SIG-M5 treated with dmso at 0.1 percent for 504 hours (cell line): ENCODE measurements around the gene KCNIP1.
A peak's percentile ranks its signal among the peaks of the same experiment; 100 is the strongest.

Experiments
- DNase-seq: peaks from one replicate; lab custom pipeline; 2025; ENCODE audit not compliant: unreplicated experiment; lab: John Stamatoyannopoulos, UW

Gene KCNIP1

GRCh38 chr5:170503990-170504596 lies at the start of gene KCNIP1:
TSS of gene KCNIP1 (plus strand) at chr5:170504020.
- no peak for DNase-seq

- DNase-seq = no peak
Observed at GRCh38 chr5:170463426-170463825, 40.4 kb upstream of the KCNIP1 start.

GRCh38 chr5:170464280-170465127 lies 39.3 kb upstream of the KCNIP1 start:
- no peak for DNase-seq

GRCh38 chr5:170466553-170466952 lies 37.3 kb upstream of the KCNIP1 start:
- no peak for DNase-seq

- peak; percentile 81 for DNase-seq
Observed at GRCh38 chr5:170466988-170467707, 36.7 kb upstream of the KCNIP1 start.

GRCh38 chr5:170468633-170469285 lies 35.1 kb upstream of the KCNIP1 start:
- no peak for DNase-seq

- no peak for DNase-seq
Observed at GRCh38 chr5:170469414-170469813, 34.4 kb upstream of the KCNIP1 start.

- DNase-seq = no peak
Observed at GRCh38 chr5:170470275-170470674, 33.5 kb upstream of the KCNIP1 start.

- no peak for DNase-seq
Observed at GRCh38 chr5:170470808-170471404, 32.9 kb upstream of the KCNIP1 start.

GRCh38 chr5:170471551-170472178 lies 32.2 kb upstream of the KCNIP1 start:
- peak; percentile 46 for DNase-seq

- DNase-seq = no peak
Observed at GRCh38 chr5:170473642-170474041, 30.2 kb upstream of the KCNIP1 start.

GRCh38 chr5:170474489-170475274 lies 29.1 kb upstream of the KCNIP1 start:
- DNase-seq = no peak

- DNase-seq = peak; percentile 79
Observed at GRCh38 chr5:170475294-170476000, 28.4 kb upstream of the KCNIP1 start.

- DNase-seq = no peak
Observed at GRCh38 chr5:170476704-170477103, 27.1 kb upstream of the KCNIP1 start.

- DNase-seq = no peak
Observed at GRCh38 chr5:170477906-170478305, 25.9 kb upstream of the KCNIP1 start.

GRCh38 chr5:170478306-170478705 lies 25.5 kb upstream of the KCNIP1 start:
- no peak for DNase-seq

- no peak for DNase-seq
Observed at GRCh38 chr5:170479484-170479883, 24.3 kb upstream of the KCNIP1 start.

- DNase-seq = no peak
Observed at GRCh38 chr5:170480260-170480659, 23.6 kb upstream of the KCNIP1 start.

- no peak for DNase-seq
Observed at GRCh38 chr5:170481849-170482248, 22.0 kb upstream of the KCNIP1 start.
